Neuronal stem cell (in vitro differentiated cells): ENCODE data around the gene MYOCD.

Experiments used
- DNase-seq: peaks from one replicate; pipeline ENCODE4 v3.0.0-alpha.2; 2013; ENCODE audit warnings: low spot score
- H2AFZ ChIP-seq: one replicate; pipeline ENCODE4 v1.6.1; 2013; ENCODE audit warnings: mild to moderate bottlenecking, low read length, inconsistent platforms
- H2AK5ac ChIP-seq: 2 replicates; pipeline ENCODE4 v1.6.1; 2013; ENCODE audit warnings: low read depth, mild to moderate bottlenecking, inconsistent platforms, low read length, moderate library complexity, mixed read lengths
- H2BK120ac ChIP-seq: 2 replicates; pipeline ENCODE4 v1.6.1; 2013; ENCODE audit warnings: low read depth, mild to moderate bottlenecking, inconsistent platforms, low read length, moderate library complexity, mixed read lengths
- H2BK12ac ChIP-seq: one replicate; pipeline ENCODE4 v1.6.1; 2013; ENCODE audit warnings: low read length, inconsistent platforms
- H2BK15ac ChIP-seq: 2 replicates; pipeline ENCODE4 v1.6.1; 2013; ENCODE audit warnings: mild to moderate bottlenecking, low read length, inconsistent platforms, mixed read lengths
- H2BK5ac ChIP-seq: one replicate; pipeline ENCODE4 v1.6.1; 2013; ENCODE audit warnings: inconsistent platforms, mild to moderate bottlenecking, low read length, moderate library complexity
- H3K14ac ChIP-seq: one replicate; pipeline ENCODE4 v1.6.1; 2013; ENCODE audit warnings: low read length, inconsistent platforms
- H3K18ac ChIP-seq: 2 replicates; pipeline ENCODE4 v1.6.1; 2013; ENCODE audit warnings: low read length, inconsistent platforms
- H3K23ac ChIP-seq: 2 replicates; pipeline ENCODE4 v1.6.1; 2013; ENCODE audit warnings: low read depth, mild to moderate bottlenecking, mixed read lengths, low read length, inconsistent platforms; ENCODE audit not compliant: poor library complexity
- H3K27ac ChIP-seq: replicated peaks from 3 replicates; pipeline ENCODE4 v1.5.1; 2013; ENCODE audit warnings: low read length, inconsistent platforms
- H3K27me3 ChIP-seq, 3 experiments: 2 replicates each; pipeline ENCODE4 v1.6.1; 2013; ENCODE audit warnings: low read length in 3 of 3, mild to moderate bottlenecking in 2 of 3, inconsistent platforms in 1 of 3, low read depth in 1 of 3, mixed read lengths in 1 of 3, moderate library complexity in 1 of 3; ENCODE audit not compliant: control insufficient read depth in 3 of 3, insufficient read depth in 3 of 3
- H3K36me3 ChIP-seq, 2 donors: replicated peaks in 1 of 2; 2 replicates each; pipeline ENCODE4 v1.6.1; 2013; ENCODE audit warnings: low read length in 2 of 2; ENCODE audit not compliant: control insufficient read depth in 2 of 2, insufficient read depth in 2 of 2
- H3K4ac ChIP-seq: 2 replicates; pipeline ENCODE4 v1.6.1; 2013; ENCODE audit warnings: inconsistent platforms, mild to moderate bottlenecking, low read length, moderate library complexity
- H3K4me1 ChIP-seq, 2 donors: 1 replicate in 1 of 2; 2 replicates in 1 of 2; pipeline ENCODE4 v1.6.1; 2013; ENCODE audit warnings: low read length in 2 of 2, low read depth in 1 of 2; ENCODE audit not compliant: control insufficient read depth in 2 of 2, insufficient read depth in 1 of 2
- H3K4me2 ChIP-seq: one replicate; pipeline ENCODE4 v1.6.1; 2013; ENCODE audit warnings: mild to moderate bottlenecking, low read length, inconsistent platforms; ENCODE audit not compliant: insufficient read depth, poor library complexity, severe bottlenecking
- H3K4me3 ChIP-seq, 2 donors: 2 replicates each; pipeline ENCODE4 v1.5.1; 2013; ENCODE audit warnings: low read length in 2 of 2, mild to moderate bottlenecking in 2 of 2, inconsistent platforms in 1 of 2, moderate library complexity in 1 of 2
- H3K79me1 ChIP-seq: one replicate; pipeline ENCODE4 v1.6.1; 2013; ENCODE audit warnings: low read depth, mild to moderate bottlenecking, inconsistent platforms, low read length, moderate library complexity
- H3K9ac ChIP-seq: one replicate; pipeline ENCODE4 v1.6.1; 2013; ENCODE audit warnings: mild to moderate bottlenecking, low read depth, low read length, inconsistent platforms; ENCODE audit not compliant: poor library complexity
- H3K9me3 ChIP-seq, 2 donors: replicated peaks in 1 of 2; 2 replicates each; pipeline versions ENCODE3 to v1.6.1; 2013; ENCODE audit warnings: low read length in 2 of 2, mild to moderate bottlenecking in 2 of 2, inconsistent platforms in 1 of 2, low read depth in 1 of 2, mixed read lengths in 1 of 2, moderate library complexity in 1 of 2; ENCODE audit not compliant: control insufficient read depth in 2 of 2, insufficient read depth in 1 of 2
- H4K8ac ChIP-seq: one replicate; pipeline ENCODE4 v1.6.1; 2013; ENCODE audit warnings: low read depth, mild to moderate bottlenecking, inconsistent platforms, low read length, moderate library complexity
- H4K91ac ChIP-seq: one replicate; pipeline ENCODE4 v1.6.1; 2013; ENCODE audit warnings: low read length, low read depth, mild to moderate bottlenecking, inconsistent platforms; ENCODE audit not compliant: poor library complexity
- WGBS, 2 donors: extraction: QIAGEN DNeasy Blood & Tissue Kit; methylation state at CpG; one replicate each; pipeline ENCODE4 v1.1.7; 2013; ENCODE audit warnings: missing lambda C conversion rate in 2 of 2, mixed read lengths in 1 of 2; ENCODE audit not compliant: insufficient read length in 2 of 2, insufficient replicate concordance in 1 of 2; ENCODE audit errors: extremely low coverage in 2 of 2; 5-methylcytosine and 5-hydroxymethylcytosine counted together

The MYOCD gene

DNA sequence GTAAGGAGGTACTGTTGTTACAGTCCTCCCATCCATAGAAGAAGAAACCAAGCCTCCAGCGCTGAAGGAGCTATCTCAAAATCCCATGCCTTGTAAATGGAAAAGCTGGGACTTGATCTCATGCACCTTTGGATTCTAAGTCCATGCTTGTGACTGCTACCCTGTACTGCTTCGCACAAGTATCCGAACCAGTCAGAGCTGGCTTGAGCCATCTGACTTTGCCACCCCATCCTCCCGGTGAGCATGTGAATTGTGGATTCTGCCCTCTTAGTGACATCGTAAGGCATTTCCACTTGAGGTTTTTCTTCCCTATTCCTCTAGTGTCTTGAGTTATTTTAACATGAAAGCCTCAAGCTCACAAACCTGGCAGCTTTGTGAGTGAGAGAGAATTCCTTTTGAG lies 15.3 kb downstream of the MYOCD start:
- no peaks in the 10 kb centered on the region for H3K36me3 ChIP-seq
- no peak overlapping the region for H2AFZ ChIP-seq
- H4K91ac ChIP-seq: no peak overlapping the region
- H3K79me1 ChIP-seq: no peaks in the 10 kb centered on the region
- no peaks in the 10 kb centered on the region for H3K27me3 ChIP-seq
- H3K9ac ChIP-seq: no peak overlapping the region
- no peak overlapping the region for H2BK12ac ChIP-seq
- no peak overlapping the region for H3K27ac ChIP-seq
- no peaks in the 10 kb centered on the region for H3K9me3 ChIP-seq
- H3K14ac ChIP-seq: no peak overlapping the region
- H3K4ac ChIP-seq: no peak overlapping the region
- no CpG with 5 or more reads among the region's 5 CpGs for WGBS, 2 donors
- H2BK120ac ChIP-seq: no peak overlapping the region
- no peak overlapping the region for H3K4me3 ChIP-seq
- no peak overlapping the region for H2BK5ac ChIP-seq
- H3K18ac ChIP-seq: no peak overlapping the region
- DNase-seq: no peak
- H2BK15ac ChIP-seq: no peak overlapping the region
- no peak overlapping the region for H2AK5ac ChIP-seq
- no peak overlapping the region for H3K4me2 ChIP-seq
- no peak overlapping the region for H3K23ac ChIP-seq
- peaks cover 0 to 1% of the 10 kb centered on the region in 2 donors for H3K4me1 ChIP-seq
- H4K8ac ChIP-seq: no peak overlapping the region

DNA sequence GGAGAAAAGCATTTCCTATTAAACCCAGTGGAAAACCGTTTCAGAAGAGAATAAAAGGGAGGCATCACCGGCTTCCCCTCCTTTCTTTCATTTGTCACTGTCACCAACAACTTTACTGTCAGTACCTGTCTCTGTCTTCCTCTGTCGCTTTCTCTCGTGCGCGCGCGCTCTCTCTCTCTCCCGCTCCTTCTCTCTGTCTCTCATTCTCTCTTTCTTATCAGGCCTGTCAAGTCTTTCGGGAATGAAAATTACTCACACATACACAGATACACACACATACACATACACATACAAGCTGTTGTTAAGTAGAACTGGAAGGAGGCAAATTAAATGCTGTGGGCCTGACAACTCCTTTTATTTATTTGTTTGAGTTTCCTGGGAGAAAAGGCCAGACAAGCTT lies 17.6 kb downstream of the MYOCD start:
- H3K4me2 ChIP-seq: no peak overlapping the region

DNA sequence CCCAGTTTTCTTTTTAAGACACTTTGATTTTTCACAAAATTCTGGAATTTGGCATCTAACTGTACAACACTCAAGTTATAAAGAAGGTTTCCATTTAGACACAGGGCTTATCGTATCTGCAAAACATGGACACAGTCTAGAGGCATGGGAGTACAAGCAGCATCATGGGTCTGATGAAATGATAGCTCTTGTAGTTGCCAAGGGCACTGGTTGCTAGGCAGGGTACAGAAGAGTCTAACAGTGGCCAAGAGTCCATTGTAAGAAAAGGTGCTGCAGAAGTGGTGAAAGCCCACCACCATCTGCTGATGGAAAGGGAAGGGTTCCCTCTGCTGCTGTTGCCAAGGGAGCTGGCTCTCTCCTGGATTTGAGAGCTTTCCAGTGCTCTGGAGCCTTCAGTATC lies 20.8 kb downstream of the MYOCD start:
- H3K4me2 ChIP-seq: no peak overlapping the region
- no peak overlapping the region for H2AFZ ChIP-seq
- no peaks in the 10 kb centered on the region for H3K79me1 ChIP-seq
- no peak for DNase-seq
- H2AK5ac ChIP-seq: no peak overlapping the region
- no peak overlapping the region for H2BK5ac ChIP-seq
- H2BK120ac ChIP-seq: no peak overlapping the region
- no peaks in the 10 kb centered on the region for H3K4me1 ChIP-seq
- no peak overlapping the region for H4K91ac ChIP-seq
- no peak overlapping the region for H3K14ac ChIP-seq
- no peak overlapping the region for H3K27ac ChIP-seq
- H3K27me3 ChIP-seq: no peaks in the 10 kb centered on the region
- no peaks in the 10 kb centered on the region for H3K36me3 ChIP-seq
- no peak overlapping the region for H4K8ac ChIP-seq
- no peak overlapping the region for H2BK15ac ChIP-seq
- no peak overlapping the region for H3K4me3 ChIP-seq
- no peaks in the 10 kb centered on the region for H3K9me3 ChIP-seq
- H3K18ac ChIP-seq: no peak overlapping the region
- no peak overlapping the region for H3K9ac ChIP-seq
- H2BK12ac ChIP-seq: no peak overlapping the region
- H3K23ac ChIP-seq: no peak overlapping the region
- no peak overlapping the region for H3K4ac ChIP-seq
- WGBS, 2 donors: no CpG with 5 or more reads among the region's 1 CpG

More for the DNA sequence above, 17.6 kb downstream of the MYOCD start:
- Histone ChIP-seq H4K91ac (no peak overlapping the region), H3K4me3 (no peak overlapping the region), H3K27me3 (no peaks in the 10 kb centered on the region), H2BK15ac (no peak overlapping the region), H3K36me3 (no peaks in the 10 kb centered on the region), H3K9me3 (no peaks in the 10 kb centered on the region), H2BK5ac (no peak overlapping the region), H3K23ac (no peak overlapping the region), H4K8ac (no peak overlapping the region), H3K27ac (no peak overlapping the region), H2BK120ac (no peak overlapping the region), H3K79me1 (no peaks in the 10 kb centered on the region), H2BK12ac (no peak overlapping the region), H3K14ac (no peak overlapping the region), H2AFZ (no peak overlapping the region), H3K4ac (no peak overlapping the region), H3K4me1 (peaks cover 0 to 1% of the 10 kb centered on the region in 2 donors), H3K9ac (no peak overlapping the region), H3K18ac (no peak overlapping the region), H2AK5ac (no peak overlapping the region)
- no peak for DNase-seq
- WGBS, 2 donors: no CpG with 5 or more reads among the region's 10 CpGs

DNA sequence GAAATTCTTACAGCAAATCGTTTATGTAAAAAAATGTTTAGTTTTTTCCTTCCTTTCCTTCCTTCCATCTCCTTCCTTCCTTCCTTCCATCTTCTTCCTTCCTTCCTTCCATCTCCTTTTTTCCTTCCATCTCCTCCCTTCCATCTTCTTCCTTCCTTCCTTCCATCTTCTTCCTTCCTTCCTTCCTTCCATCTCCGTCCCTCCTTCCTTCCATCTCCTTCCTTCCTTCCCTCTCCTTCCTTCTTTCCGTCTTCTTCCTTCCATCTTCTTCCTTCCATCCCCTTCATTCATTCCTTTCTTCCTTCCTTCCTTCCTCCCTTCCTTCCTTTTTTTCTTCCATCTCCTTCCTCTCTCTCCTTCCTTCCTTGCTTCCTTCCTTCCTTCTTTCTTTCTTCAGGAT lies 22.7 kb downstream of the MYOCD start:
- WGBS, 2 donors: 100% methylated on average over 2 of the region's 3 CpGs
- H3K79me1 ChIP-seq: no peaks in the 10 kb centered on the region
- H3K9ac ChIP-seq: no peak overlapping the region
- H4K91ac ChIP-seq: no peak overlapping the region
- no peak overlapping the region for H2AK5ac ChIP-seq
- no peak overlapping the region for H2BK5ac ChIP-seq
- H3K4me3 ChIP-seq: no peak overlapping the region
- H3K23ac ChIP-seq: no peak overlapping the region
- H2BK15ac ChIP-seq: no peak overlapping the region
- no peak overlapping the region for H3K27ac ChIP-seq
- no peak for DNase-seq
- H3K27me3 ChIP-seq: no peaks in the 10 kb centered on the region
- no peak overlapping the region for H2AFZ ChIP-seq
- no peak overlapping the region for H3K4ac ChIP-seq
- H2BK120ac ChIP-seq: no peak overlapping the region
- no peak overlapping the region for H3K18ac ChIP-seq
- H3K14ac ChIP-seq: no peak overlapping the region
- H3K4me2 ChIP-seq: no peak overlapping the region
- no peak overlapping the region for H4K8ac ChIP-seq
- H3K36me3 ChIP-seq: no peaks in the 10 kb centered on the region
- no peaks in the 10 kb centered on the region for H3K9me3 ChIP-seq
- H2BK12ac ChIP-seq: no peak overlapping the region
- H3K4me1 ChIP-seq: no peaks in the 10 kb centered on the region
